HuH-7.5 (cell line): ENCODE data around the gene SLC24A1.
"Not testable (repeated sequence)": the region's sequence is repeated elsewhere in the genome, so short reads cannot be mapped to it uniquely, and the experiment has no call there.

Experiments used
- DNase-seq: peaks from one replicate; pipeline ENCODE4 v3.0.0; 2011; ENCODE audit warnings: low spot score

Gene SLC24A1

GRCh38 chr15:65621638-65622037, at the start of gene SLC24A1:
SLC24A1 (plus strand) TSS chr15:65621938; CDS start chr15:65624081, 2,143 bp downstream.
- no peak for DNase-seq

GRCh38 chr15:65571971-65572370, 49.8 kb upstream of the SLC24A1 start:
- DNase-seq = no peak

- DNase-seq = no peak
Observed at GRCh38 chr15:65576664-65577063, 45.1 kb upstream of the SLC24A1 start.

- DNase-seq = no peak
Observed at GRCh38 chr15:65577129-65577996, 44.4 kb upstream of the SLC24A1 start.

GRCh38 chr15:65578904-65579728, 42.6 kb upstream of the SLC24A1 start:
- no peak for DNase-seq

GRCh38 chr15:65579762-65580161, 42.0 kb upstream of the SLC24A1 start:
- no peak for DNase-seq

GRCh38 chr15:65580287-65580686, 41.5 kb upstream of the SLC24A1 start:
- no peak for DNase-seq

GRCh38 chr15:65583701-65584100, 38.0 kb upstream of the SLC24A1 start:
- no peak for DNase-seq

GRCh38 chr15:65584241-65584640, 37.5 kb upstream of the SLC24A1 start:
- DNase-seq = no peak

GRCh38 chr15:65587094-65587493, 34.6 kb upstream of the SLC24A1 start:
- no peak for DNase-seq

GRCh38 chr15:65595960-65596359, 25.8 kb upstream of the SLC24A1 start:
- DNase-seq = peak; percentile 45

GRCh38 chr15:65598468-65598867, 23.3 kb upstream of the SLC24A1 start:
- no peak for DNase-seq

GRCh38 chr15:65599677-65600076, 22.1 kb upstream of the SLC24A1 start:
- DNase-seq = no peak

- no peak for DNase-seq
Observed at GRCh38 chr15:65603134-65603533, 18.6 kb upstream of the SLC24A1 start.

- no peak for DNase-seq
Observed at GRCh38 chr15:65603559-65603958, 18.2 kb upstream of the SLC24A1 start.

- DNase-seq = peak; percentile 95
Observed at GRCh38 chr15:65610871-65611718, 10.6 kb upstream of the SLC24A1 start, which contains the start of gene INTS14. INTS14 (minus strand) TSS chr15:65611131; CDS start chr15:65607380, 3,751 bp downstream.

GRCh38 chr15:65611888-65612615, 9.7 kb upstream of the SLC24A1 start:
- no peak for DNase-seq

GRCh38 chr15:65612616-65612946, 9.2 kb upstream of the SLC24A1 start:
- DNase-seq = no peak

GRCh38 chr15:65612949-65613744, 8.6 kb upstream of the SLC24A1 start:
- DNase-seq = no peak

GRCh38 chr15:65615887-65616286, 5.9 kb upstream of the SLC24A1 start:
- not testable (repeated sequence) for DNase-seq
